AG04450 (cell line): ENCODE data around the gene A3GALT2. TPM values are rescaled to one million over a fixed set of nuclear protein-coding genes. Genes with fewer than 3 reads are reported as not detected.

Experiments used
- CTCF ChIA-PET: fragments of 300-600, 350-600 bp; formaldehyde crosslinking; extraction: SDS; loops from one replicate; lab custom pipeline; 2022; ENCODE audit warnings: antibody characterized with exemption, inconsistent platforms; lab: Charles Lee
- POLR2A ChIA-PET: fragments of 350-600 bp; formaldehyde crosslinking; extraction: SDS; loops from one replicate; lab custom pipeline; 2021; ENCODE audit warnings: antibody characterized with exemption, inconsistent platforms; lab: Yijun Ruan, JAX
- DNase-seq: peaks from one replicate; pipeline ENCODE4 v3.0.0-alpha.2; 2011; ENCODE audit warnings: low read depth, low spot score
- H3K27ac ChIP-seq: one replicate; pipeline ENCODE4 v1.5.1; 2012; ENCODE audit warnings: low read depth, low read length, control low read depth
- H3K27me3 ChIP-seq: one replicate; pipeline ENCODE4 v1.6.0; 2012; ENCODE audit warnings: low read length; ENCODE audit not compliant: control insufficient read depth, insufficient read depth
- H3K4me3 ChIP-seq: 2 replicates; pipeline ENCODE4 v1.5.1; 2011; ENCODE audit warnings: mild to moderate bottlenecking, low read depth, low read length, control low read depth
- H3K9me3 ChIP-seq: 2 replicates; pipeline ENCODE4 v1.5.1; 2012; ENCODE audit warnings: low read length; ENCODE audit not compliant: control insufficient read depth, insufficient read depth
- CTCF ChIP-seq: IDR thresholded peaks from 2 replicates; pipeline ENCODE4 v1.5.1; 2011; ENCODE audit warnings: low read depth, low read length, control low read depth, inconsistent platforms
- polyA plus RNA-seq: library from polyadenylated mRNA; depleted of rRNA; stranded (reverse); fragments of >200 nt; gene quantifications from 2 replicates; pipeline ENCODE4 v1.2.3, GENCODE V29; 2011

The A3GALT2 gene
- polyA plus RNA-seq, 1 experiment = not detected

- no peaks in the 10 kb centered on the region for H3K27me3 ChIP-seq
- H3K27ac ChIP-seq = peak overlapping the region; percentile 84
- H3K4me3 ChIP-seq = peak overlapping the region; percentile 48
- ChIA-PET CTCF (interaction anchor here (0.5 to 1.3 kb wide), 5 partner anchors 21 to 270 kb away, joined by 3 to 10 read pairs (median 3); no protein-coding TSS in a partner anchor), POLR2A (interaction anchor here (0.6 to 1.2 kb wide), 14 partner anchors 12 to 366 kb away, joined by 3 to 9 read pairs (median 4); no protein-coding TSS in a partner anchor)
- H3K9me3 ChIP-seq = no peaks in the 10 kb centered on the region
- TF ChIP-seq CTCF = peak; percentile 9; the same call in 1 of the 2 replicates
- DNase-seq = peak; percentile 98
Observed at GRCh38 chr1:33342041-33342723, 21.3 kb upstream of the A3GALT2 start.

DNA sequence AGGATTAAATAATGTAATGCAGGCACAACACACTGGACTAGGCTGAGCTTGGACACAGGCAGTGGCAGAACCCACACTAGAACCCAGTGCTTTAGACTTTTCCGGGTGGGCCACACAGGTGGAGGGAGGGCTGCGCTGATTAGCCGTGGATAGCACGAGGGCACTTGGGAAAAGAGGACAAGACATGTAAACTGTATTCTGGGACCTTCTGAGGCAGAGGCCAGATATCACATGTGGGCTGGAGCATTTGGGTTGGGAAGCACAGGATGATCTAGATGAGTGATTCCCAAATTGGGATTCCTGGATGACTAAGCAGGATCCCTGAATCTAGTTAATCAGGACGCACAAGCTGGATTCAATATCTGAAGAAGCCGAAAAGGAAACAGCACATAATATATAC is 20.3 kb upstream of the A3GALT2 start:
- Histone ChIP-seq H3K27me3 (no peaks in the 10 kb centered on the region), H3K9me3 (no peaks in the 10 kb centered on the region), H3K4me3 (no peak overlapping the region), H3K27ac (peak overlapping the region; percentile 47)
- no peak for DNase-seq
- TF ChIP-seq CTCF = no peak
- ChIA-PET POLR2A (interaction anchor here (1.1 kb wide), 1 partner anchor 13 kb away, joined by 7 read pairs; no protein-coding TSS in a partner anchor), CTCF (interaction anchor here (1.2 kb wide), 1 partner anchor 46 kb away, joined by 3 read pairs; no protein-coding TSS in a partner anchor)

- Histone ChIP-seq H3K4me3 (no peak overlapping the region), H3K9me3 (no peaks in the 10 kb centered on the region), H3K27ac (peak overlapping the region; percentile 87), H3K27me3 (no peaks in the 10 kb centered on the region)
- no peak for DNase-seq
- CTCF ChIA-PET = interaction anchor here (0.7 to 2.9 kb wide), 5 partner anchors 11 to 274 kb away, joined by 3 to 18 read pairs (median 7); partner anchors contain the start of gene ZSCAN20
- TF ChIP-seq CTCF = no peak
- POLR2A ChIA-PET = interaction anchor here (0.7 to 2.1 kb wide), 3 partner anchors 8 to 22 kb away, joined by 3 to 9 read pairs (median 6); no protein-coding TSS in a partner anchor
Observed at GRCh38 chr1:33339413-33339812, 18.5 kb upstream of the A3GALT2 start.

- peak; percentile 55 for DNase-seq
- no peak for TF ChIP-seq CTCF
- CTCF ChIA-PET = interaction anchor here (1.3 to 2.9 kb wide), 5 partner anchors 10 to 133 kb away, joined by 3 to 18 read pairs (median 7); partner anchors contain the start of gene ZSCAN20
- no peaks in the 10 kb centered on the region for H3K27me3 ChIP-seq
- H3K9me3 ChIP-seq = no peaks in the 10 kb centered on the region
- peak overlapping the region; percentile 25; the same call in 1 of the 2 replicates for H3K4me3 ChIP-seq
- peak overlapping the region; percentile 87 for H3K27ac ChIP-seq
- POLR2A ChIA-PET = interaction anchor here (0.5 to 2.1 kb wide), 5 partner anchors 9 to 239 kb away, joined by 3 to 9 read pairs (median 4); no protein-coding TSS in a partner anchor
Observed at GRCh38 chr1:33338440-33339211, 17.7 kb upstream of the A3GALT2 start.
